HG03066 (cell line): ENCODE results near the gene TINAGL1.

Source experiments
- ATAC-seq: cut with Tn5 transposase; IDR thresholded peaks from one replicate; pipeline ENCODE4 v1.9.1; 2021; ENCODE audit warnings: low read depth; ENCODE audit not compliant: unreplicated experiment

Gene TINAGL1

GRCh38 chr1:31567956-31568570, 8.3 kb upstream of the TINAGL1 start:
- no peak for ATAC-seq

- no peak for ATAC-seq
These were observed 7.3 kb upstream of the TINAGL1 start for GRCh38 chr1:31568895-31569595.

DNA sequence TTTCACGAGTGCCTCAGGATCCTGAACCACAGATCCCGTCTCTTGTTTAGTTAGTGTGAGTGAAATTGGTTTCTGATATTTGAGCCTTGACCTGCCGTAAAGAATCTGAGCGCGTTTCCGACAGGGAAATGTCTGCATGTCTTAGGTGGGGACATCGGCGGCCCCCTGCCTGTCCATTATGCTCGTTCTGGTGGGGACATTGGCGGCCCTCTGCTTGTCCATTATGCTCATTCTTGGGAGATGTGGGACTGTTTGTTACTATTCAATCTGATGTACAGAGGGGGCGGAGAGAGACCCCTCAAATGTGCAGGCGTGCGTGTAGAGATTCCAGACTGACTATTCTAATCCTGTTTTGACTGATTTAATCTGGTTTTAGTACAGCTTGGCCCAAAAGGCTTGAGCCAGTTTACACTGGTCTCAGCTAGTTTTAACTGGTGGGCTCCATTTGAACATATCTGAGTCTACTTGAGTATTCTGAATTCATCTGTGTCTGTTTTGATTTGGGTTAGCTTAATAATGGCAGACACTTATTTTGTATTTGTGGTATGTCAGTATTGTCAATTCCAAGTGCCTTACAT, 6.6 kb upstream of the TINAGL1 start:
- ATAC-seq, result no peak

- no peak for ATAC-seq
These were observed 6.1 kb upstream of the TINAGL1 start for GRCh38 chr1:31570228-31570627.

DNA sequence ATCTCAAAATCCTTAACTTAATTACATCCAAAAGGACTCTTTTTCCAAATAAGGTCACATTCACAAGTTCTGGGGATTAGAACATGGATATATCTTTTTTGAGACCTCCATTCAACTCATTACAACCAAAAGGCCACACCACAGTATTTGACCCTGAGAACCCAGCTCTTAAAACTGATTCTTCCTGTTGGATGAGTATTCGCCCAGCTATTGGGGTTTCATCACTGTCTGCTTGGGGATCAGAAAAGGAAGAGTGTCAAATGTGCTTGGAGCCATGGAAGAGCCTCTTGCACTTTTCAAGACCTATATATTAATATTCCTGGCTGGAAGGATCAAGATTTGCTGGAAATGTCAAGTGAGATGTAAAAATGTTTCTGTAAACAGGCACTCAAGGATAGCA, 5.4 kb upstream of the TINAGL1 start:
- ATAC-seq, result no peak

DNA sequence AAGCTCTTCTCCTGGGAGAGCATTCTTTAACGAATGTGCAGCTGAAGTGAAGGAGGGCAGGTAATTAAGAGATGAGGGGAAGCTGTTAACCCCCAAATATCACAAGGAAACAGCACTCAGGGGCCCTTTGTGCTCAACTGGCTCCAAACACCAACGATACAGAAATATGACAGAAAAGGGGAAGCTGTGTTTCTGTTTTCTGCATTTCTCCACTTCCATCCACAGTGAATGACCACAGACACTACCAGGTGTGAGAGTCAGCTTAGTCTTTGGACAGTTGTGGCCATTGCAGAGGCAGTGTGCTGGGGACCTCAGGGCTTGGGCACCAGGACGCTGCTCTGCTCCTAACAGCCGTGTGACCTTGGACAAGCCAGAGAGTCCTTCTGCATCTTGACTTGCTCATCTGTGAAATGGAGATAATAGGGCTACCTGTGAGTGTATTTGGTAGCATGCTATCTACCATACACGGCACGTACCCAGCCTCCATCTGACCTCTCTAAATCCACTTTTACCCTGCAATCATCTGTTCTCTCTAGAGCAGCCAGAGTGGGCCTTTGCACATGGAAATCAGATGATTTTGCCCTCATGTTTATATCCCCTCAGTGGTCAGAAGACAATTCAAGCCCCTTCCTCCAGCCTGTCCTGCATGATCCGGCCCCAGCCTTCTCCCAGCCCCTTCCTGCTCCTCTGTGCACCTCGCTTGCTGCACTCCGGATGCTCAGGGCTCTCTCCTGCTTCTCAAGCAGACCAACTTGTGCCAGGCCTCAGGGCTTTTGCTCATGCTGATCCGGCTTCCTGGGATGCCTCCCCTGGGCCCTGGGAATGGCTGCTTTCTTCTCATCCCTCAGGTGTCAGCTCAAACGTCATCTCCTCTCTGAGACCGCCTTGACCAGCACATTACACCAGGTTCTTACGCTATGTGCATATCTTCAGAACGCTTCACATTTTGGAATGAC, 4.7 kb upstream of the TINAGL1 start:
- no peak for ATAC-seq

GRCh38 chr1:31572323-31573104, 3.8 kb upstream of the TINAGL1 start:
- no peak for ATAC-seq

DNA sequence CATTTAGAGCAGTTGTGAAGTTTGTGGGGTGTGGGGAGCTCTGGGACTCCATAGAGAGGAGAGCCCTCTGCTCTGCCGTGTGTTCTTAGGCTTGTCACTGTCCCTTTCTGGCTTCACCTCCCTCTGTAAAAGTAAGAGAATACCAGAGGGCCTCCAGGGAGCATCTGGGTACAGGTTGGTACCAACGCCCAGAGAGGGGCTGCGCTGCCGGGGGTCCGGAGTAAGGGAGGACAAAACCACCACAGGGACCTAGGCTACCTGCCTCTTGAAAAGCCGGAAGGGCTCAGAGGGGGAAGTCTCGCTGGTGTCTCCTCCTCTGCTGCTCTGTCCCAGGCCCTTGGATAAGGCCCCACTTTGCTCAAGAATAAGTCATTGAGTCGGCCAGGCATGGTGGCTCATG, 3.1 kb upstream of the TINAGL1 start:
- no peak for ATAC-seq

GRCh38 chr1:31574749-31575368, 1.5 kb upstream of the TINAGL1 start:
- no peak for ATAC-seq

- ATAC-seq, result no peak
These were observed 760 bp upstream of the TINAGL1 start for GRCh38 chr1:31575369-31576140.

- no peak for ATAC-seq
These were observed 584 bp downstream of the TINAGL1 start for GRCh38 chr1:31576743-31577455.

DNA sequence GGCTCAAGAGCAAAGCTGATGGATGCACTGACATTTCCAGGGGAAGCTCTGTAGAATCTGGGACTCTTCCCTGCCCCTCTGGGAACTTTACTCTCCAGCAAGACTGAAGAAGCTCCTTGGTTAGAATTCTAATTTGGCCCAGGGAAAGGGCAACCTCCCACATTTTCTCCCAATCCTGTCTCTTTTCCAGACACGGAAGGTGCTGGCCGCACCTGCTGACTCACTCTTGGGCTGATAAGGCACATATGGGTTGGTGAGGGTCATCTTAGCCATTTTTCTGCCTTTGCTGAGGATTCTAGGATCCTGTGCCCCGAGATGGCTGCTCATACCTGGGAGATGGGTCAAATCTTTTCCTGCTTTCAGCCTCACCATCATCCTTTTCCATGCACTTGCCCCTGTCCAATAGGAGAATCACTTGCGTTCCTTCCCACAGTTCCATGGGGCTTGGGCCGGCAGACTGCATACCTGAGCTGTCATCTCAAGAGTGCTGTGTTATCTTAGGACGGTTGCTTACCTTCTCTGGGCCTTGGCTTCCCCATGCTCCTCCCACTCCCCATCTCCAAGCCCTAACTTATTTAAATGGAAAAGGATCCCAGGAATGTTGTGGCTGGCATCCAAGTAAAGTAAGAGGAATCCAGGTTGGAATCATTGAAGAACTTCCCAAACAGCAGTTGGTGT, 1.3 kb downstream of the TINAGL1 start:
- no peak for ATAC-seq

GRCh38 chr1:31579374-31579773, 3.1 kb downstream of the TINAGL1 start:
- ATAC-seq, result no peak

- ATAC-seq, result no peak
These were observed 4.2 kb downstream of the TINAGL1 start for GRCh38 chr1:31580513-31580870.

GRCh38 chr1:31580891-31581603, 4.7 kb downstream of the TINAGL1 start:
- ATAC-seq, result no peak

DNA sequence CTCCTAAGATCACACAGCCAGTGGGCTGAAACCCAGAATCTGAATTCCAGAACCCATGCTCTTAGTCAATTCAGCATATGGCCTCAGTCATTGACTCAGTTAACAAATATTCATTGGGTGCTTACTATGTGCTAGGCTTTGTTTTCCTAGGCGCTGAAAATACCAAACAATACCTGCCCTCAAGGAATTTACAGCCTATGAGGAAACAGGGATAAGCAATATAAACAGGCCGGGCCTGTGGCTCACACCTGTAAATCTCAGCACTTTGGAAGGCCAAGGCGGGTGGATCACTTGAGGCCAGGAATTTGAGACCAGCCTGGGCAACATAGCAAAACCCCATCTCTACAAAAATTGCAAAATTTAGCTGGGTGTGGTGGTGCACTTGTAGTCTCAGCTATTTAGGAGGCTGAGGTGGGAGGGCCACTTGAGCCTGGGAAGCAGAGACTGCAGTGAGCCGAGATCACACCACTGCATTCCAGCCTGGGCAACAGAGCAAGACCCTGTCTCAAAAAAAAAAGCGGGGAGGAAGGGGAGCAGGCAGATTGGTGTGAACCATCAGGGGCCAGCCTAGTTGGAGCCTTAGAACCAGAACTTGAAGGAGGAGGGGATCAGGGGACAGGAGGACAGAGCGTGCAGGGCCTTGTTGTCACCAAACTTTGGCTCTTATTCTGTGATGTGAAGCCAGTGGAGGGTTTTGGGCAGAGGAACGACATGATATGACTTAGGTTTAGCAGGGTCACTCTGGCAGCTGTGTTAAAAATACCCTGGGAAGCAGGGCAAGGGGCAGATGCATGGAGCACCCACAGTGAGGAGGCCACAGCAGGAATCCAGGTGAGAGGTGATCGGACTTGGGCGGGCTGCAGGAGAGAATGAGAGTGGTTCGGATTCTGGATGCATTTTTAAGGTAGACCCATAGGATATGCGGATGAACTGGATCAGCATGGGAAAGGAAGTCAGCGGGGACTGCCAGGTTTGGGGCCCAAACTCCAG, 5.8 kb downstream of the TINAGL1 start:
- no peak for ATAC-seq
